Stimulated activated CD8-positive, alpha-beta memory T cell treated with anti-CD3 and anti-CD28 coated beads, Interleukin-7, amount 100 ng/mL, for 4 hours (primary cell): Measurements from ENCODE around the gene UBL5.

Experiments used
- DNase-seq, 2 donors: peaks; one replicate each; pipeline ENCODE4 v3.0.0-alpha.2; 2020; ENCODE audit warnings: low read depth in 2 of 2

The UBL5 gene

DNA sequence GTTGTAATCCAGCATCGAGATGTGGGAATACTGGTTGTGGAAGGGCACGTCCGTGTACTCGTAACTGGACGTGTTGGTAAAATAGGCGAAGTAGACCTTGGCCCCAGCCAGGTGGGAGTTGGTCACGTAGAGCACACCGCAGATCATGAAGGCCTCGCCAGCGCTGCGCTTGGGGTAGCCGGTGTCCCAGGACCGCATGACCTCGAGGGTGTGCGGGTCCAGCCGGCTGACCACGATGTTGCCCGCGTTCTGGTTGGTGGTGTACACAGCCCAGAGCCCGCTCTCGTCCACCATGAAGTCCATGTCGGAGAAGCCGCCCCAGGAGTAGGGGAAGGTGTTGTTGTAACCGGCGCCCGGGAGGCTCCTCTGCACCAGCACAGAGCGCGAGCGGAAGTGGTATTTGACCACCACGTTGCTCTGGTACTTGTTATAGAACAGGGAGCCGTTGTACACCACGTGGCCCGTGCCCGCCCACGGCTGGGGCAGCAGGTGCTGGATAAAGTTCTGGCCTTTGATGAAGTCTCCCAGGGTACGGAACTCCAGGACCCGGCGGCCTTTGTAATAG, 26.6 kb downstream of the UBL5 start:
- DNase-seq, result no peak

DNA sequence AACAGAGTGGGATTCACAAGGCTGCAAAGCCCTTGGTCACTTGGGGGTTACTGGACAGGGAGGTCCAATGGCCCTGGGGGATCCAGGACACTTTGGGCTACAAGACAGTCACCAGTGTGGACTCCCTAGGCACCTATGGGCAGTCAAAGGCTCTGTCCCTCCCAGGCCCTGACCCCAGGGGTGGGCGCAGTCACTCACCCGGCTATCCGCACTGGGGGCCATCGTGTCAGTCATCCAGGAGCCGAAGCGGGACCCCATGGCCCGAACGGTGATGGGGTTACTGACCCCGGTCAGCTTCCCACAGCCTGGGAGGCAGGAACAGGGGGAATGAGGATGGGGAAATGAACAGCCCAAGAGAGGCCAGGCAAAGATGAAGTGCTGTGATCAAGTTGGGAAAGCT, 28.9 kb downstream of the UBL5 start:
- DNase-seq, result no peak

DNA sequence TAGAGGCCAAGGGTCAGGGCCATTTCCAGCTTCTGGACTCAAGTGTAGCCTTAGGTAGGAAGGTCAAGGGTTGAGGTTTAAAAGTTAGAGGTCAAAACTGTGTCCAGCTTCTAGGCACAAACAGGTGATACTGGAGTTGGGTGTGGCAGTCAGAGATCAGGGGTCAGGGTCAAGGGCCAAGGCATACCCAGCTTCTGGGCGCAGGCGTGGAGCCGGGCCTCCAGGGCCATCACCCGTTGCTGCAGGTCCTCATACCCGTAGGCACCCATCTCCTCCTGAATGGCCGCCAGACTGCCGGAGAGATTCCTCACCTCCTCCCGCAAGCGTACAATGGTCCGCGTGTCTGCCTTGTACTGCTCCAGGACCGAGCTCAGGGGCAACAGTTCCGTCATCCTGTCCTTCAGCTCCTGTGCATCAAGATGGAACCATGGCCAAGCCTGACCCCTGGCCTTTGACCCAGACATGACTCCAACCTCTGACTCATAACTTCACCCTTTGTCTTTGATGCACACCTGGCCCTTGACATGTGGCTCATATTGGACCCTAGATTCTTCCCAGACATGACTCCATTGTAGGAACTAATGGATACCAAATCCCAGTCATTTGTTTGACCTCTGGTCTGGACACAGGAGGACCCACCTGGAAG, 29.5 kb downstream of the UBL5 start:
- DNase-seq, result no peak

DNA sequence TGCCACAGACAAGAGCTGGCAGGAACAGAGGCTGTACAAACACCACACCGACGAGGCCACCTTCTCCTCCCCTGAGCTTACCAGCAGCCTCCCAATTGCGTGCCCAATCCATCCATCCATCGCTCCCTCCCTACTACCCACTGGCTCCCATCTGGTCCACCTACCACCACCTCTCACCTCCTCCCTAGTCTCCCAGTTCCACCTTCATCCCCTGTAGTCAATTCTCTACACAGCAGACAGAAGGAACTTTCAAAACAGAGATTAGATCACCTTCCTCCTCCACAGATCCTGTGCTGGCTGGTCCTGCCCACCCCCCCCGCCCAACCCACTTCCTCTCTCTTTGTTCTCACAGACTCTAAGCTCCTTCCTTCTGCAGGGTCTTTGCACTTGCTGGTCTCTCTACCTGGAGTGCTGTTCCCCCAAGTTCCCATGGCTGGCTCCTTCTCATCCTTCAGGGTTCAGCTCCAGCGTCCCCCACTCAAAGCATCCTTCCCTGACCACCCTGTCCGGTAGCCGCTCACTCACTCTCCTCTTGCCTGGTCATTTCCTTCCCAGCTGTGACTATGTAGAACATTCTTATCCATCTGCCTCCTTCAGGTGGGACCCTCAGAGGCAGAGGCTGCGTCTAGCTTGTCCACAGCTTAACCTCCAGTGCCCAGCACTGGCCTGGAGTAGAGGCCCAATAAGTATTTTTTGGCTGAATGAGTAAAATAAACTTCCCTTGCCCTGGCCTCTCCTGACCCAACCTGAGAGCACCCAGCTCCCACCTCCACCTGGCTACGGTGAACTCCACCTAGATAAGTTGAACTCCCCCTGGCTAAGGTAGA, 30.4 kb downstream of the UBL5 start:
- DNase-seq, result no peak

DNA sequence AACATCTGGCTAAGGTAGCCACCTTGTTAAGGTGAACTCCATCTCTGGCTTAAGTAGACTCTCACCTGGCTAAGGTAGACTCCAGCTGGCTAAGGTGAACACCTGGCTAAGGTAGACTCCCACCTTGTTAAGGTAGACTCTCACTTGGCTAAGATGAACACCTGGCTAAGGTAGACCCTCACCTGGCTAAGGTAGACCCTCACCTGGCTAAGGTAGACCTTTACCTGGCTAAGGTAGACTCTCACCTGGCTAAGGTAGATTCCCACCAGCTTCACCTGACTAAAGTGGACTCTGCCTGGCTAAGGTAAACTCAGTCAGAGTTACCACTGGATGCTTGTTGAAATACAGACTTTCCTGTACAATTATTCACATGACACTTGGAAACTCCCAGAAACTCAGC, 31.0 kb downstream of the UBL5 start:
- no peak for DNase-seq

DNA sequence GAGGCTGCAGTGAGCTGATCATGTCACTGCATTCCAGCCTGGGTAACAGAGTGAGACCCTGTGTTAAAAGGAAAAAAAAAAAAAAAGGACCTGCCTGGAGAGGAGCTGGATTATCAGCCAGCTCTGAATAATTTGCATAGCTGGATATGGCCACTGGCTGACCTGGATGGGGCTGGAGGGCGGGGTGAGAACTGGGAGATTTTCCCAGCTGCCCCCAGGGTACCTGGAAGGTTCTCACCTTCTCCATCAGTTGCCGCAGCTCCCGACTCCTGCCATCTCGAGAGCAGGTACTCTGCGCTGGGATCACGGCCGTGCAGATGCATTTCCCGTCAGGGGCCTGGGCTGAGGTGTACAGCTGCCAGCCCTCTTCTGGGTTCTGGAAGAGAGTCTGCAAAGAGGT, 32.7 kb downstream of the UBL5 start:
- no peak for DNase-seq

DNA sequence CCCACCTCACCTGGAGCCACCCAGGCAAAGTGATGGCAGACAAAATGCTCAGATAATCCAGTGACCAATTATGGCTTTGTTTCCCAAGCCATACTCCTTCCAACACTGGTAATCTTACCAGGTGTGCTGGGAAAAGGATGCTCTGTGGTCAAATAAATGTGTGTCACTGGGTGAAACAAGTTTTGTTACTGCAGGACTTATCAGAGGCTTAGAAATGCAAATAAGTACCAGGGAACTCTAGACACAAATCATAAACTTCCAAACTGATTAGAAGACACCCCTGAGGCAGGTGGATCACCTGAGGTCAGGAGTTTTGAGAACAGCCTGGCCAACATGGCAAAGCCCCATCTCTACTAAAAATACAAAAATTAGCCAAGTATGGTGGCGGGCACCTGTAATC, 33.8 kb downstream of the UBL5 start:
- DNase-seq, result no peak

DNA sequence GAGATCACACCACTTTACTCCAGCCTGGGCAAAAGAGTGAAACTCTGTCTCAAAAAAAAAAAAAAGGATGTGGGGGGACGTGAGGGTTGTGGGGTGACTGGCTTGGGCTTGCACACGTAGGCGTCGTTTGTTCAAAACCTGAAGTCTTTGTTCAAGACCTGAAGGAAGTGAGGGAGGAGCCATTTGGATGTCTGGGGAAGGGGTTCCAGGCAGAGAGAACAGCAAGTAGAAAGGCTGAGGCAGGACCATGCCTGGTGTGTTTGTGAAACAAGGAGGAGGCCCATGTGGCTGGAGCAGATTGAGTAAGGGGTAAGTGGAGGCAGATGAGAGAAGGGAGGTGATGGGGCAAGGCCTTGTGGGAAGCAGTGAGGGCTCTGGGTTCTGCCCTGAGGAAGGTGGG, 35.2 kb downstream of the UBL5 start:
- DNase-seq, result no peak

DNA sequence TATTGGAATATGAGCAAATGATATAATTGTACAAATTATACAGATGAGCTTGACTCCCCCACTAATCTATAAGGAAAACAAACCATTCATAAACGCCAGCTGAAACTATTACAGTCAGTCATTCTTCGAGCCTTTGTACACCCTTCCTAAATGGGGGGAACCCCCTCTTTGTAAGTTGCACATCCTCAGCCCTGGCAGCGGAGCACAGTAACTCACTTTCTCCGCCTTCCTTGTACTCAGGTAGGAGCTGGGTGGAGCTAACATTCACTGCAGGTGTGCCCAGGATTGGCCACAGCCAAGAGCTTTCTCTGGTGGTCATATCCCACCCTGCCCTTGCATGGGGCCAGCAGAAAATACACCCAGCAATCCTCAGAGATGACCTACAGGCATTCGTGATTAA, 36.0 kb downstream of the UBL5 start:
- no peak for DNase-seq

DNA sequence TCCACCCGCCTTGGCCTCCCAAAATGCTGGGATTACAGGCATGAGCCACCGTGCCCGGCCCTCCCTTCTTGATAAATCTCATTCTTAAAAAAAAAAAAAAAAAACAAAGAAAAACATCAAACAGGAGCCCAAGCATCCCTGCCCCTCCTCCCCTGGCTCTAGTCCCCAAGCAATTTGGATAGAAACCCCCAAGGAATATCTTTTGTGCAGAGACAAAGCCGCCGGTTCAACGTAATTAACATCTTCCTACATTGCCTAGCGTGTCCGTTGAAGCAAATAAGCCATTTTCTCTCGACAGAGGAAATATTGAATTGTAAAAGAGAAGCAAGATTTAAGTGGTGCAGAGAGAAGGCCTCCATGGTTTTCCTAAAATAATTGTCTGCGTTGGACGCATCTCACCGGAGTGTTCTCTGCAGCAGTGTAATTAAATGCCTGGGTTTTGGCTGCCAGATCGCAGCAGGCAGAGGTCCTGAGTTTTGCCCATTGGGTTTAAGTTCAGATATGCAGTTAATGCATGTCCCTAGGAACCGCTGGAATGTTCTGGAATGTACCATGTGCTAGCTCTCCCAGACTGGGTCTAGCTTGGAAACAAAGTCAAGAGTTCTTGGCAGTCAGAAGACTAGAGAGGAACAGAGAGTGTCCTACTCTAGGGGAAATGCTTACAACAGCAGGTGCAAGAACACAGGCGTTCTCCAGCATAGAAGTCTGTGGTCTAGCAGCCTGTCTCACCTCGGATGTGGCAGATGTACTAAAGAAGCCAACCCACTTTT, 38.2 kb downstream of the UBL5 start:
- no peak for DNase-seq

DNA sequence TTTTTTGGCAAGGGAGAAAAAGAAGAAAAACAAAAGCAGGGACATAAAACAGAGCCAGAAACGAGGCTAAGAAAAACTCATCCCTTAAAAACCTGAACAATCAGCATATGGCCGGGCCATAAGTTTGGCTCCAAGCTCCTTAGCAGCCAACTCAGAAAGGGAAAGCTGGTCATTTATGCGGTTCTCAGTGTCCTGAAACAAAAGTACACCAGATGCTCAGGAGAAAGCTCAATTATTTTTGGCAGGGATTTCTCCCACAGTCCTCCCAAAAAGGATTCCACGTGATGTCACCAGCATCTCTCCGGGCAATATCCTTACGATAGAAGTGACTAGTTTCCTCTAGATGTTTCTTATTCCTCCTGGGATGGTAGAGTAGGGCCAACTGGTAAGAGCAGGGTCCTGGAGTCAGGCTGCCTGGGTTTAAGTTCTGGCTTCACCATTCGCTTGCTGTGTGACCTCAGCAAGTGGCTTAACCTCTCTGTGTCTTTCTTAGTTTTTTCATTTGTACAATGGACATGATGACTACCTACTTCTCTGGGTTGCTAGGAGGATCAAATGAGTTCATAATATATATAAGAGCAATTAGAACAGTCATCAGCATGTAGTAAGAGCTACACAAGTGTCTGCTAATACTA, 41.4 kb downstream of the UBL5 start:
- DNase-seq, result no peak

DNA sequence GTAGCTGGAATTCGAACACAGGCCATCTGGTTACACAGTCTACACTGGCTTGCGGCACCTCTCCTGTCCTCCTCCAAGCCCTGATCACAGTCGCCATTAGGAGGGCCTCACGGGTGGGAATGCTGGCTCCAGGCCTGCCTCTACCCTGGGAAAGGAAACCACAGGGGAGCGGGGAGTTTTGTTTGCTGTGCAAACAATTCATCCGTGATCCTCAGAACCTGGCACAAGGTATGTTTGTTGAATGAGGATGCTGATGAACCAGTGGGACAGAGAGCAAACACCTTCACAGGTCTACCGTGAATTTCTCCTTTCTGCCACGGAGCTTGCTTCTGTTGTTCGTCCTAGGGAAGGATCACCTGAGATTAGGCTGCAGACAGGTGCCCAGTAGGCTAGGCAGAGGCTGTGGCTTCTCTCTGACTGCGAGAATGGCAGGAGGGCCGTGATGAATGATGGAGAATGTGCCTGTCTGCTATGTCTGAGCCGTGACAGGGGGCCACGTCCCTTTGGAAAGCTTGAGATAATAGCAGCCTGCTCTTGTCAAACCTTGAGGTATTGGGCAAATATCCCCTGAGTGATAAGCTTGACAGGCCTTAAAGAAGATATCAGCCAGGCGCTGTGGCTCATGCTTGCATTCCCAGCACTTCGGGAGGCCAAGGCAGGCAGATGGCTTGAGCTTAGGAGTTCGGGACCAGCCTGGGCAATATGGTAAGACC, 44.1 kb downstream of the UBL5 start:
- no peak for DNase-seq

DNA sequence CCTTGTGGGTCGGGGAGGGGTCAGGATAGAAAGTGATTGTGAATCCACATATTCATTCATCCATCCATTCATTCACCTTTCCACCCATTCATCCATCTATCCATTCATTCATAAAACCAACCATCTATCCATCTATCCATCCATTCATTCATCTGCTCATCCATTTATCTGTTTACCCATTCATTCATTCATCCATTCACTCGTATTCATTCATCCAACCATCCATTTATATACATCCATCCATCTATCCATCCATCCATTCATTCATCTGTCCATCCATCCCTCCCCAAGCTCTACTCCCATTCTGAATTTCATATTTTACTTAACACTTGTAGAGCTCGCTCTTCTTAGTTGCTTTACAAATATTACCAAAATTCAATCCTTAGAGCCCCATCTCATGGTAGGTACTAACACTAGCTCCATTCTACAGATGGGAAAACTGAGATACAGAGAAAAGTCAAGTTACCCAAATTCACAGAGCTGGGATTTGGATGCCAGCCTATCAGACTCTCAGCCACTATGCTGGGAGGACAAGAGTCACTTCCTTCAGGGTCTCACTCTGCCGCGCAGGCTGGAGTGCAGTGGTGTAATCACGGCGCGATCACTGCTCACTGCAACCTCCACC, 45.0 kb downstream of the UBL5 start:
- no peak for DNase-seq

DNA sequence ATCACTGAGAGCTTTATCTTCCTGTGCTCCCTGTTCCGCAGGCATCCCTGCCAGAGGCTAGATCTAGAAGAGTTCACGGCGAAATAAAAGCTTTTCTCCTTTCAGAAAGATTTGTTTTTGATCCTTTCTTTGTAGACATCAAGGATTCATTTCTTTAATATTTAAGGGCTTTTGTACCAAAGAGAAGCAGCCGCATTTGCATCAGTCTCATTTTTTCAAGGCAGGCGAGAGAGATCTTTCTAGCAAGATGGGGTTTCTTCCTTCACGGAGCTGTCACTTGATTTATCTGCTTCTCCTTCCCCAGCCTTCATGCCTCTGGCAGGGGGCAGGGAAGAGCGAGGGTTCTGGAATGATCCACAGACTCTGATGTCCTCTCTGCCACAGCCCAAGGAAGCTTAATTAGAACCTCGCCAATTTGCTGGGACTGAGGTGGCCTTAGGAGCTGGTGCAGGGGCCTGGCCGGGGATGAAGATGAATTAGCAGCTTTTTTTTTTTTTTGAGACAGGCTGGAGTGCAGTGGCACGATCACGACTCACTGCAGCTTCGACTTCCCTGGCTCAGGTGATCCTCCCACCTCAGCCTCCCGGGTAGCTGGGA, 47.4 kb downstream of the UBL5 start:
- DNase-seq, result no peak

DNA sequence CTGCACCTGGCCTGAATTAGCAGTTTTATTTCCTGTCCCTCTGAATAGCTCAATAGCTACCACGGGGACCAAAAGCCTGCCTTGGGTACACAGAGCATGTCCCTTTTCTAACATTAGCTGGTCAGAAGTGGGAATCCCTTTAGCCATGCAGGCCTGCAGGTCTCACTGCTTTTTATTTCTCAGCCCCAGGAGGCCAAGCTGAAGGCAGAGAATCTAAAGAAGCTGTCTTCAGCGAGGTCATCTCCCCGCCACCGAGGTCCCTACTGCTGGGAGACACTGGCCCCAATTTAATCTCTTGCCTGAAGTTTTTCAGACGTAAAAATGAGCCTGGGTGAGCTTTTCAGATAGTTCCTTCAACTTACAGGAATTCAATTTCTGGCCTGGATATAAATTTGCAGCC, 48.1 kb downstream of the UBL5 start:
- DNase-seq, result no peak

DNA sequence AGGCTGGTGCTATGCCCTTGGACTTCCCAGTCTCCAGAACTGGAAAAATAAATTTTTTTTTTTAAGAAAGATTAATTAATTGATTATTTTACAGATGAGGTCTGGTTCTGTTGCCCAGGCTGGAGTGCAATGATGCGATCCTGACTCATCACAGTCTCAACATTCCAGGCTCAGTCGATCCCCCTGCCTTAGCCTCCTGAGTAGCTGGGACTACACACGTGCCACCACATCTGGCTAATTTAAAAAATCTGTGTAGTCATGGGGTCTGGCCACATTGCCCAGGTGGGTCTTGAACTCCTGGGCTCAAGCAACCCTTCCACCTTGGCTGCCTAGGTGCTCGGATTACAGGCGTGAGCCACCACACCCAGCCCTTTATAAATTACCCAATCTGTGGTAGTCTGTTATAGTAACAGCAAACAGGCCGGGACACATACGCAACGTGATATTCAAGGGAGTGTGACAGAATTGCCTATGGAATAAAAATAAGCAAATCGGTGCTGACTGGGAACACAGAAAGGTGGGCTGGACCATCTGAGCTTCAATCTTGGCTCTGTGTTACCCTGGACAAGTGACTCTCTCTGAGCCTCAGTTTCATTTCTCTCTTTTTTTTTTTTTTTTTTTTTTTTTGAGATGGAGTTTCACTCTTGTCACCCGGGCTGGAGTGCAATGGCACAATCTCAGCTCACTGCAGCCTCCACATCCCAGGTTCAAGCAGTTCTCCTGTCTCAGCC, 50.2 kb downstream of the UBL5 start:
- DNase-seq, result no peak

DNA sequence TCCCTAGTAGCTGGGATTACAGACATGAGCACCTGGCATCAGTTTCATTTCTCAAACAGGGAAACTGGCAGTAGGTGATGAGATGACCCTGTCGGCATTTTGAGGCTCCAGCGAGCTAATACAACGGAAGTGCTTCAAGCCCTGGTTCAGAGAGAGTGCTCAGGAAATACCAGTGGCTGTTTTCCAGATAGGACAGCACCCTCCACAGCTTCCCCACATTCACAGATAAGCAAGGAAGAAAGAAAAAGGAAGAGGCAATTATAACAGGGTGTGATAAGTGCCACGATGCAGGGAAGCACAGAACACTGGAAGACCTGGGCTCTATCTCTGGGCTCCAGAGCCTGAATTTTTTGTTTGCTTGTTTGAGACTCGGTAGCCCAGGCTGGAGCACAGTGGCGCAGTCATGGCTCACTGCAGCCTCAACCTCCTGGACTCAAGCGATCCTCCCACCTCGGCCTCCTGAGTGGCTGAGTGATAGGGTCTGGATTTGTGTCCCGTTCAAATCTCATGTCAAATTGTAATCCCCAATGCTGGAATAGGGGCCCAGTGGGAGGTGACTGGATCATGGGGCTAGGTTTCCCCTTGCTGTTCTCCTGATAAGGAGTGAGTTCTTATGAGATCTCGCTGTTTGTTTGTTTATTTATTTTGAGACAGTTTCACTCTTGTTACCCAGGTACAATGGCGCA, 50.9 kb downstream of the UBL5 start:
- DNase-seq, result no peak
